Esophagus squamous epithelium (tissue), 5 donors: ENCODE measurements around the gene BAG5. TPM values are rescaled to one million over a fixed set of nuclear protein-coding genes. Genes with fewer than 3 reads are reported as not detected.

Experiments
- DNase-seq: peaks from one replicate; lab custom pipeline; 2025; lab: John Stamatoyannopoulos, UW
- H3K27ac ChIP-seq, 4 donors: fragments of 200-600 bp; sonication (generic); one replicate each; pipeline ENCODE4 v1.5.1; 2016 to 2019; ENCODE audit warnings: mild to moderate bottlenecking in 1 of 4
- H3K27me3 ChIP-seq, 4 donors: fragments of 200-600 bp; sonication (generic); 1 replicate in 3 of 4; 2 replicates in 1 of 4; pipeline versions ENCODE4 v1.5.1 to v1.6.0; 2017 to 2021; ENCODE audit warnings: antibody characterized with exemption in 1 of 4
- H3K36me3 ChIP-seq, 3 donors: fragments of 200-600 bp; sonication (generic); one replicate each; pipeline ENCODE4 v1.5.1; 2016 to 2019
- H3K4me1 ChIP-seq, 3 donors: fragments of 200-600 bp; sonication (generic); one replicate each; pipeline ENCODE4 v1.5.1; 2017 to 2019
- H3K4me3 ChIP-seq, 4 donors: fragments of 200-600 bp; sonication (generic); 1 replicate in 3 of 4; 2 replicates in 1 of 4; pipeline ENCODE4 v1.5.1; 2016 to 2019; ENCODE audit warnings: mild to moderate bottlenecking in 2 of 4, moderate library complexity in 1 of 4
- H3K9me3 ChIP-seq, 3 donors: fragments of 200-600 bp; sonication (generic); one replicate each; pipeline ENCODE4 v1.5.1; 2016 to 2019
- POLR2A ChIP-seq, 4 donors: fragments of 450-650 bp; IDR thresholded peaks; one replicate each; pipeline ENCODE4 v1.6.1; 2017; ENCODE audit warnings: antibody characterized with exemption in 4 of 4, mild to moderate bottlenecking in 4 of 4, moderate library complexity in 3 of 4
- WGBS, 2 donors: methylation state at CpG; one replicate each; pipeline ENCODE4 v1.1.5; 2018; 5-methylcytosine and 5-hydroxymethylcytosine counted together
- intact Hi-C: fragments of 100-400 bp; cut with DNase I; formaldehyde crosslinking; loops from one replicate; pipeline ENCODE4 v1.15.0; 2022
- total RNA-seq, 4 donors: library from RNA; depleted of rRNA; stranded (reverse); fragments of >200 nt; gene quantifications; one replicate each; pipeline ENCODE4 v1.1.0, GENCODE V29; 2016
- TF ChIP-seq, protein P1 (sequence below), 6 experiments: fragments of 450-650 bp in 4 of 6; fragments of 200-600 bp in 2 of 6; sonication (generic) in 2 of 6; IDR thresholded peaks; one replicate each; pipeline ENCODE4 v1.5.1; 2016 to 2019; ENCODE audit warnings: antibody characterized with exemption in 6 of 6, mild to moderate bottlenecking in 4 of 6, moderate library complexity in 4 of 6
- donor health status: DM: yes; HTN: yes; CAD: no.

BAG5 gene
- total RNA-seq, 4 donors from 2014 or later, result 24.8 to 32.4 (median 28.5) TPM

DNA sequence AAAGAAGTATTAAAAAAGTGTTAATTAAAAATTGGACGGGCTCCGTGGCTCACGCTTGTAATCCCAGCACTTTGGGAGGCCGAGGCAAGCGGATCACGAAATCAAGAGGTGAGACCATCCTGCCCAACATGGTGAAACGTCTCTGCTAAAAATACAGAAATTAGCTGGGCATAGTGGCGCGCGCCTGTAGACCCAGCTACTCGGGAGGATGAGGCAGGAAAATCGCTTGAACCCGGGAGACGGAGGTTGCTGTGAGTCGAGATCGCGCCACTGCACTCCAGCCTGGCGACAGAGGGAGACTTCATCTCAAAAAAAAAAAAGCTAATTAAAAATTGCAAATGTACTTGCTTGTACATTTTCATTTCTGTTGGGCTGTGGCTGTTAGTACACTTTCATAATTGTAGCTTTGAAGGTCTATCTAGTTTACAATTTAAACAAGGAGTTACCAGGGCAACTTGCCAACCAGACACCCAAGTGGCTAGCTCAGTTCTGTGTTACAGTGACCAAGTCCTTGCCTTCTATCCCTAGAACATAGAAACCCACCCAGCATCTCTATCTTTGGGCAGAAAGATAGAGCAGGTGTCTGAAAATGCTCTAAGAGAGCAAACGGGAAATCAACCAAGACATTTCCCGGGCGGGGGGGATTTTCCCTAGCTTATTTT is 1.5 kb upstream of the BAG5 start:
- peaks cover 35 to 74% (median 36%) of the 10 kb centered on the region in 3 donors for H3K4me1 ChIP-seq
- H3K9me3 ChIP-seq, result no peaks in the 10 kb centered on the region
- 44 to 58% methylated on average over 18 to 21 of the region's 21 CpGs for WGBS, 2 donors
- DNase-seq, result no peak
- no peak for TF ChIP-seq POLR2A (IDR thresholded peaks at IDR 0.05)
- TF ChIP-seq, protein P1, sequence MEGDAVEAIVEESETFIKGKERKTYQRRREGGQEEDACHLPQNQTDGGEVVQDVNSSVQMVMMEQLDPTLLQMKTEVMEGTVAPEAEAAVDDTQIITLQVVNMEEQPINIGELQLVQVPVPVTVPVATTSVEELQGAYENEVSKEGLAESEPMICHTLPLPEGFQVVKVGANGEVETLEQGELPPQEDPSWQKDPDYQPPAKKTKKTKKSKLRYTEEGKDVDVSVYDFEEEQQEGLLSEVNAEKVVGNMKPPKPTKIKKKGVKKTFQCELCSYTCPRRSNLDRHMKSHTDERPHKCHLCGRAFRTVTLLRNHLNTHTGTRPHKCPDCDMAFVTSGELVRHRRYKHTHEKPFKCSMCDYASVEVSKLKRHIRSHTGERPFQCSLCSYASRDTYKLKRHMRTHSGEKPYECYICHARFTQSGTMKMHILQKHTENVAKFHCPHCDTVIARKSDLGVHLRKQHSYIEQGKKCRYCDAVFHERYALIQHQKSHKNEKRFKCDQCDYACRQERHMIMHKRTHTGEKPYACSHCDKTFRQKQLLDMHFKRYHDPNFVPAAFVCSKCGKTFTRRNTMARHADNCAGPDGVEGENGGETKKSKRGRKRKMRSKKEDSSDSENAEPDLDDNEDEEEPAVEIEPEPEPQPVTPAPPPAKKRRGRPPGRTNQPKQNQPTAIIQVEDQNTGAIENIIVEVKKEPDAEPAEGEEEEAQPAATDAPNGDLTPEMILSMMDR (IDR thresholded peaks at IDR 0.05), result no peak
- peaks cover 0 to 28% (median 3%) of the 10 kb centered on the region in 3 donors for H3K36me3 ChIP-seq
- peak overlapping the region; percentile 89 to 100 (median 95) for H3K4me3 ChIP-seq
- H3K27ac ChIP-seq, result peak overlapping the region in 3 of 4 donors; percentile 95 to 100 (median 97)
- intact Hi-C loops, result no loop called here
- H3K27me3 ChIP-seq, result no peaks in the 10 kb centered on the region

GRCh38 chr14:103563226-103563620 is 766 bp upstream of the BAG5 start:
- 1% methylated on average over 22 of the region's 22 CpGs for WGBS, 2 donors
- H3K4me1 ChIP-seq, result peaks cover 42 to 76% (median 43%) of the 10 kb centered on the region in 3 donors
- no peak for DNase-seq
- H3K9me3 ChIP-seq, result no peaks in the 10 kb centered on the region
- intact Hi-C loops, result no loop called here
- peak overlapping the region; percentile 89 to 100 (median 95) for H3K4me3 ChIP-seq
- H3K27ac ChIP-seq, result peak overlapping the region; percentile 95 to 100 (median 98)
- H3K27me3 ChIP-seq, result no peaks in the 10 kb centered on the region
- TF ChIP-seq, protein P1 (IDR thresholded peaks at IDR 0.05), result no peak
- TF ChIP-seq POLR2A (IDR thresholded peaks at IDR 0.05), result no peak
- peaks cover 0 to 35% (median 6%) of the 10 kb centered on the region in 3 donors for H3K36me3 ChIP-seq

- H3K36me3 ChIP-seq, result peaks cover 0 to 42% (median 9%) of the 10 kb centered on the region in 3 donors
- no peaks in the 10 kb centered on the region for H3K27me3 ChIP-seq
- H3K4me3 ChIP-seq, result peak overlapping the region; percentile 89 to 100 (median 95)
- no peak for TF ChIP-seq POLR2A (IDR thresholded peaks at IDR 0.05)
- TF ChIP-seq, protein P1 (IDR thresholded peaks at IDR 0.05), result no peak
- peak overlapping the region; percentile 95 to 100 (median 98) for H3K27ac ChIP-seq
- no peaks in the 10 kb centered on the region for H3K9me3 ChIP-seq
- 0% methylated on average over 2 of the region's 25 CpGs for WGBS, 2 donors
- H3K4me1 ChIP-seq, result peaks cover 43 to 87% (median 46%) of the 10 kb centered on the region in 3 donors
- intact Hi-C loops, result no loop called here
- DNase-seq, result no peak
Observed at GRCh38 chr14:103562179-103562428, 353 bp downstream of the BAG5 start.

GRCh38 chr14:103561381-103562178 is 877 bp downstream of the BAG5 start:
- WGBS, 2 donors, result 2 to 4% methylated on average over 25 to 28 of the region's 36 CpGs
- Histone ChIP-seq H3K27me3 (no peaks in the 10 kb centered on the region), H3K4me1 (peaks cover 43 to 88% (median 47%) of the 10 kb centered on the region in 3 donors), H3K4me3 (peak overlapping the region; percentile 89 to 100 (median 95)), H3K36me3 (peaks cover 0 to 37% (median 9%) of the 10 kb centered on the region in 3 donors), H3K27ac (peak overlapping the region; percentile 95 to 100 (median 98)), H3K9me3 (no peaks in the 10 kb centered on the region)
- TF ChIP-seq POLR2A (IDR thresholded peaks at IDR 0.05), result peak in 1 of 4 donors; percentile 22
- TF ChIP-seq, protein P1 (IDR thresholded peaks at IDR 0.05), result peak in 2 of 6 experiments; percentile 30 to 38
- intact Hi-C loops, result no loop called here
- DNase-seq, result no peak

- Histone ChIP-seq H3K4me3 (peak overlapping the region in 3 of 4 donors; percentile 95 to 100 (median 95)), H3K9me3 (no peaks in the 10 kb centered on the region), H3K27me3 (no peaks in the 10 kb centered on the region), H3K27ac (peak overlapping the region in 3 of 4 donors; percentile 95 to 100 (median 97)), H3K36me3 (peaks cover 0 to 30% (median 9%) of the 10 kb centered on the region in 3 donors), H3K4me1 (peaks cover 43 to 88% (median 44%) of the 10 kb centered on the region in 3 donors)
- TF ChIP-seq, protein P1 (IDR thresholded peaks at IDR 0.05), result no peak
- TF ChIP-seq POLR2A (IDR thresholded peaks at IDR 0.05), result no peak
- WGBS, 2 donors, result 62 to 63% methylated on average over 8 of the region's 8 CpGs
- intact Hi-C loops, result no loop called here
- no peak for DNase-seq
Observed at GRCh38 chr14:103560691-103561090, 1.8 kb downstream of the BAG5 start.
